ENCODE data around the gene CRB3.

GRCh38 chr19:6452223-6452614, 11.9 kb upstream of the CRB3 start:
- TF ChIP-seq, protein P1, sequence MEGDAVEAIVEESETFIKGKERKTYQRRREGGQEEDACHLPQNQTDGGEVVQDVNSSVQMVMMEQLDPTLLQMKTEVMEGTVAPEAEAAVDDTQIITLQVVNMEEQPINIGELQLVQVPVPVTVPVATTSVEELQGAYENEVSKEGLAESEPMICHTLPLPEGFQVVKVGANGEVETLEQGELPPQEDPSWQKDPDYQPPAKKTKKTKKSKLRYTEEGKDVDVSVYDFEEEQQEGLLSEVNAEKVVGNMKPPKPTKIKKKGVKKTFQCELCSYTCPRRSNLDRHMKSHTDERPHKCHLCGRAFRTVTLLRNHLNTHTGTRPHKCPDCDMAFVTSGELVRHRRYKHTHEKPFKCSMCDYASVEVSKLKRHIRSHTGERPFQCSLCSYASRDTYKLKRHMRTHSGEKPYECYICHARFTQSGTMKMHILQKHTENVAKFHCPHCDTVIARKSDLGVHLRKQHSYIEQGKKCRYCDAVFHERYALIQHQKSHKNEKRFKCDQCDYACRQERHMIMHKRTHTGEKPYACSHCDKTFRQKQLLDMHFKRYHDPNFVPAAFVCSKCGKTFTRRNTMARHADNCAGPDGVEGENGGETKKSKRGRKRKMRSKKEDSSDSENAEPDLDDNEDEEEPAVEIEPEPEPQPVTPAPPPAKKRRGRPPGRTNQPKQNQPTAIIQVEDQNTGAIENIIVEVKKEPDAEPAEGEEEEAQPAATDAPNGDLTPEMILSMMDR (IDR thresholded peaks at IDR 0.05): no peak
- TF ChIP-seq EP300 (IDR thresholded peaks at IDR 0.05): no peak
- TF ChIP-seq POLR2AphosphoS5 (IDR thresholded peaks at IDR 0.05): no peak
- TF ChIP-seq POLR2A (IDR thresholded peaks at IDR 0.05; ENCODE audit: low read depth): no peak

All from esophagus muscularis mucosa (tissue), 4 donors.